Amniotic stem cell (primary cell): Measurements from ENCODE around the gene HOXA5.

Experiments used
- DNase-seq: peaks from one replicate; lab custom pipeline; 2025; lab: John Stamatoyannopoulos, UW

HOXA5 gene

DNA sequence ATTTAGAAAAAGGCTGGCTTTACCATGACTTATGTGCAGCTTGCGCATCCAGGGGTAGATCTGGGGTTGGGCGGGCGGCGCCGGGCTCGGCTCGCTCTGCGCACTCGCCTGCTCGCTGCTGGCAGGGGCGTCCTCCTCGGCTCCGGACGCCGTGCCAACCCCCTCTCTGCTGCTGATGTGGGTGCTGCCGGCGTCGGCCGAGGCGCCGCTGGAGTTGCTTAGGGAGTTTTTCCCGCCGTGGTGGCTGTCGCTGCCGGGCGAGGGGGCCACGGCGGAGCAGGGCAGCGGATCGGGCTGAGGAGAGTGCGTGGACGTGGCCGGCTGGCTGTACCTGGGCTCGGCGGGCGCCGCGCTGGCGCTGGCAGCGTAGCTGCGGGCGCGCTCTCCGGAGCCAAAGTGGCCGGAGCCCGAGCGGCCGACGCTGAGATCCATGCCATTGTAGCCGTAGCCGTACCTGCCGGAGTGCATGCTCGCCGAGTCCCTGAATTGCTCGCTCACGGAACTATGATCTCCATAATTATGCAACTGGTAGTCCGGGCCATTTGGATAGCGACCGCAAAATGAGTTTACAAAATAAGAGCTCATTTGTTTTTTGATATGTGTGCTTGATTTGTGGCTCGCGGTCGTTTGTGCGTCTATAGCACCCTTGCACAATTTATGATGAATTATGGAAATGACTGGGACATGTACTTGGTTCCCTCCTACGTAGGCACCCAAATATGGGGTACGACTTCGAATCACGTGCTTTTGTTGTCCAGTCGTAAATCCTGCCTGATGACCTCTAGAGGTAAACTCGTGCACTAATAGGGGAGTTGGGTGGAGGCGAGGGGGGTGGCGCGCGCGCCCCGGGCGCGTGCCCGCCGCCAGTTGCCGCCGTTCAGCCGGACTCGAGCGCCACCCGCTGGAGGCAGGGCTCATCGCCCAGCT is at the start of gene HOXA5:
Gene HOXA5, minus strand, starts transcription at position 659 of the 927 bp plus-strand sequence. Its CDS starts 74 bp downstream, at position 585.
- no peak for DNase-seq

DNA sequence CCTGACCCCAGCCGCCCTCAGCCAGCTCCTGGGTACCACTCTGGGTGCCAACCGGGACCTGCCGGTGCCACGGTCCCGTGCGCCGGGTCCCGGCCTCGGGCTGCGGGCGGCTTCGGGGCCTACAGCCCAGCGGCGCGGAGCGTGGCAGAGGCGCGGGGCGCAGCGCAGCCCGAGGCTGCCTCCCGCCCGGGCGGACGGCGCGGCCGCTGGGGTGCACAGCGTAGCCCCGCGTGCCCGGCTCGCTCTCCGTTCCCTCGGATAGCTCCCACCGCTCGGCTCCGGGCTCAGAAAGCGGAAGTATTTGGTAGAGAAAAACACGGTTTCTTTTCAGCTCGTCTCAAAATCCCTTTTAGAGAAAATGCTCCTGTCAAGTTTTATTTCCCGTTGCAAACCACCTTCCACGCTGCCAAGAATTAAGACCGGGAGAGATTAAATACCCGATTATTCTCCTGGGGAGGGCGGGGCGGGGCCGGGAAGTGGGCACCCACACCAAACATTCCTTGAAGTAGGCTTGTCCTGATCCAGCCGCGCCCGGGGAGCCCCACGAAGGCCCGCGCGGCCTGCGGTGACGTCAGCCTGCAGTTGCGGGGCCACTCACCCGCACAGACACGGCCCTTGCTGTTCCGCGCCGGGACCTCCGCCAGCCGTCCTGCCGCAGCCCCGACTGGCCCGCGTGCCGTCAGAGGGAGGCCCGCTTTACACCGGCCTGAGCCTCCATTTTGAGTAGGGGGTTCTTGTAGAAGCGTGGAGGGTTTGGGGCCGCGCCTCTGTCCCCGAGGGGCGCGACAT is 49.3 kb upstream of the HOXA5 start:
- DNase-seq = no peak

DNA sequence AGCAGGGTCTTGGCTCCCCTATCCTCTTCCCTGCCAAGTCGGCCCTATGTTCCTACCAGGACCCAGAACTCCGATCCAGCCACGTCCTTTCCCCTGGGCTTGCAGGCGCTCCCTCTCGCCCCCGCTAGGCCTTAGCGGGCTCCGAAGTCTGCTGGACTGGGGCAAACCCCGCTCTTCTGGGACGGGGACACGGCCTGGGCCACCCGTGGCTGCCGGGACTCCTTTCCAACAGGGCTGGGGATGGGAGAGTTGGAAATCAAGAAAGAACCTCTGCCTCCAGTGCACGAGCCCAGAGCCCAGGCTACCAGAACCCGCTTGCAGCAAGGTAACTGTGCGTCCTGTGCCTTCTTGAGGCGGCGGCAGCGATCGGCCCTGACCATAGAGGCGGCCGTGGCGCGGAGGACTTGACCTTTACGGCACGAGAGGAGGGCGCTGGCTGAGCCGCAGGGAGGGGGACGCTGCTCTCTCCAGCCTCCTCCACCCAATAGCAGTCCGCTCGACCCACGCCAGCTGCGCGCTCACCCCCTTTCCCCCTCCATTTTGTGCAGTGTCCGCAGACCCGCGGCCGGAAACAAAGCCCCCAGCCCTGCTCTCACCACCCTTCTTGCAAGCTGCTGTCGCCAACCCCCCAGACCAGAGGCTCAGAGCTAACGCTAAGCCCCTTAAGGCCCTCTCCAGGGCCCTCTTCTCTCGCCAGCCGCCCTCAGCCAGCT is 48.5 kb upstream of the HOXA5 start:
- no peak for DNase-seq

DNA sequence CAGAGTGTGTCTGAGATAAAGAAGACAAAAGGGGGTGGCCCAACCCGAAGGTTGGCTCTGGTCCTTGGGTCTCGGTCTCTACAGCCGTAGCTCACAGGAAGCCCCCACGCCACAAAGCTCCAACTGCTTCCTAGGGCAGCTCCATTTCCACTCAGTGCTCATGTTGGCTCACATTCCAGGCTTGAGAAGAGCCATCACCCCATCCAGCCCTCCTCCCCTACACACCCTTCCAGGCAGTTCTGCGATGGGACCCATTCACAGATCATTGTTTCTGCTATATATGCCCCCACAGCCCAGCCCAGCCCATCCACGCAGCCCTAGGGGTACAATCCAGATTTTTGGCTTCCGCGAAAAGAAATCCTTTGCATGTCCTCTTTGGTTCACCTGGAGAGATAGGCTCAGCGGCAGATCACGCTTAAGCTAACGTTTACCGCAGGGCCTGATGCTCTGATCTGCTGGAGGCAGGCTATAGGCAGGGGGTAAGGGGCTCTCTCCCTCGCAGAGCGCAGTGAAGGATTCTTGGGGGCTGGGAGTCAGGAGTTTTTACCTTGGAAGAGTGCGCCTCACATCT is 47.8 kb upstream of the HOXA5 start:
- DNase-seq = no peak

DNA sequence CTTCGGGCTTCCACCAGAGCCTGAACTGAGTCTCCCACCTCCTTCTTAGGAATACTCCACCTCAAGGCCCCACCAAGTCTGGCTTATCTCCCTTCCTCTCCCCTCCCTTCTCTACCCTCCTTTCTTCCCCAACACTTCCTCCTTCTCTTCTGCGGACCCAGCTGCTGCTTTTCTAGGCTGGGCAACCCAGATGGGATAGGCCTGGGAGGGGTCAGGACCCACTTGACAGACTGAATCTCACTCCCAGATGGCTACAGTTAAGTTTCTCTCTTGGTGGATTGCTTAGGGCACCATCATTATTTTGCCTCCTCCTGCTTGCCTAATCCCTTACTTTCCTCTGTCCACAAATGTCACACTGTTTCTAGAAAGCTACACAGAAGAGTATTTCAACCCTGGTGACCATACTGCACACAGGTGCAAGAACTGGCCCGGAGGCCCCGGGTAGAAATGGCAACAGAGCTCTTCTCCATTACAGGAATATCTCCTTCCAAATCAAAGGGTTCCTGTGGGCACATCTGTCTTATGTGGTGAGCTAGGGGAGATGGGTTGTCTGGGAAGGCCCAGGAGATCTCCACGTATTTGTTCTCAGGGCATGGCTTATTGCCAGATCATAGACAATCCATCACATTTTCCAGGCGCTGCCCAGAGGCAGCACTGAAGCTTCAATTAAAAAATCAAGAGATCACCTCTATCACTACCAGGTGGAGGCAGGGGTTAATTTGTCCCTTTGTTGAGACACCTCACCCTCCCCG is 46.7 kb upstream of the HOXA5 start:
- DNase-seq = no peak

DNA sequence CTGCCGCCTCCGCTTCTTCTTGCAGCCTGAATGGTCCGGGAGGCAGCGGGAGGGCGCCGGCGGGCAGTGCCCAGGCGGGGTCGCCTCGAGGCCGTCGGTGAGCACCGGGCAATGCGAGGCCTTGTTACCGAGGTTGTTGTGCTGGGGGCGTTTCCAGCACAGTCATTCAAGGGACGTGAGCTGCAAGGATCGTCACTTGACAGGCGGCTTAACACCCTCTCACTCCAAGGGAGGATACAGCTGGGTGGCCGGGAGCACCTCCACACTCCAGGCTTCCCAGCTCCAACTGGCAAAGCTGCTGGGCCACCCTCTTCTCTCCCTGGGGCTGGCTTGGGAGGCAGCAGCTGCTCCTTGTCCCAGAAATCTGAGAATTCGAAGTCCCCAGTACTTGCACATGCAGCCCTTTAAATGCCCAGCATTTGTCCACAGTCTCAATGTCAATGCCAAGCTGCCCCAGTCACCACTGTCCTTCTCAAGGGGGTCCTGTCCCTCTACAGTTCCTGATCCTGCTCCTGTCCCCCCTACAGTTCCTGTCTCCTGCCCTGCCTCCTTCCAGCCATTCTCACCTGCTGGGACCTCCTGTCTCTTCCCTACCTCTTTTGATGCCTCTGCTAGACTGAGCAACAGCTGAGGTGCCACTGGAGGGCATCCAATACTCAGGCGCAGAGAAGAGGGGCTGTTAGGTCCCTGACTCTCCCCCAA is 46.0 kb upstream of the HOXA5 start:
- no peak for DNase-seq

DNA sequence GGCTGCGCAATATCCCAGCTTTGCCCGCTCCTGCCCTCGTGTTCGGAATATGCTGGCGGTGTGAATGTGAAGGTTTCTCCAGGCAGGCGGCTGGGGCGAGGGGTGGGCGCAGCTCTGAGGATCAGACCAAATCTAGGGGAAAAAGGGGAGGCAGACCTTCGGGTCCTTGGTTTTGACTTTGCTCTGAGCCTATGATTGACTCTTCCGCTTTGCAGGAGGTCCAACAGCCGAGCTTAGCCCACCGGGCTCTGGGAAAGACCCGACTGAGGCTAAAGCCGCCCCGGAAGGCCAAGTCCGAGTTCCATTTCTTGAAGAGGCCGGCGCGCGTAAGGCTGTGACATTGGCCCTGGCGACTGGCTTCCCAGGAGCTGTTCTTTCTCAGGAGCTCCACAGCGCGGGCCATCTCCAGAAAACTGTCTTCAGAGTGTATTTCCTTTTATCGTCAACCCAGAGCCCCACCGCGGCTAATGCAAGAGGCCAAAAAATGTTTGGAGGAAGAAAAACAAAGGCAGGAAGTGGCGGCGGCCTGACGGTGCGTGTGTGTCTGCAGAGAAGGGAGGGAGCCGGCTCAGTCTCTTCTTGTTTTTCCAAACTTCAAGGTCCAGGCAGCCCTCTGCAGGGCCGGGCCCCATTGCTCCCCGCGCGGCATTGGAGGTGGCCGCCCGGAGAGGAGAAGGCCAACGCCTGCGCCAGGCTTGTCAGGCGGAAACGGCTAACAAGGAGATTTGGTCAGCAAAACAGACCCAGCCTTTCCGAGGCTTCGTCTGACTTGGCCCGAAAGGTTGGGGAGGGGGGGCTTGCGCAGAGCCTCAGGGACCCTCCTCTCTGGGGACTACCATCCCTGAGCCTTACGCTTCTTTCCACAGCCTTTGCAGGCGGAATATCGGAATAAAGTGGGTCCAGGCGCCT is 45.2 kb upstream of the HOXA5 start:
- no peak for DNase-seq

DNA sequence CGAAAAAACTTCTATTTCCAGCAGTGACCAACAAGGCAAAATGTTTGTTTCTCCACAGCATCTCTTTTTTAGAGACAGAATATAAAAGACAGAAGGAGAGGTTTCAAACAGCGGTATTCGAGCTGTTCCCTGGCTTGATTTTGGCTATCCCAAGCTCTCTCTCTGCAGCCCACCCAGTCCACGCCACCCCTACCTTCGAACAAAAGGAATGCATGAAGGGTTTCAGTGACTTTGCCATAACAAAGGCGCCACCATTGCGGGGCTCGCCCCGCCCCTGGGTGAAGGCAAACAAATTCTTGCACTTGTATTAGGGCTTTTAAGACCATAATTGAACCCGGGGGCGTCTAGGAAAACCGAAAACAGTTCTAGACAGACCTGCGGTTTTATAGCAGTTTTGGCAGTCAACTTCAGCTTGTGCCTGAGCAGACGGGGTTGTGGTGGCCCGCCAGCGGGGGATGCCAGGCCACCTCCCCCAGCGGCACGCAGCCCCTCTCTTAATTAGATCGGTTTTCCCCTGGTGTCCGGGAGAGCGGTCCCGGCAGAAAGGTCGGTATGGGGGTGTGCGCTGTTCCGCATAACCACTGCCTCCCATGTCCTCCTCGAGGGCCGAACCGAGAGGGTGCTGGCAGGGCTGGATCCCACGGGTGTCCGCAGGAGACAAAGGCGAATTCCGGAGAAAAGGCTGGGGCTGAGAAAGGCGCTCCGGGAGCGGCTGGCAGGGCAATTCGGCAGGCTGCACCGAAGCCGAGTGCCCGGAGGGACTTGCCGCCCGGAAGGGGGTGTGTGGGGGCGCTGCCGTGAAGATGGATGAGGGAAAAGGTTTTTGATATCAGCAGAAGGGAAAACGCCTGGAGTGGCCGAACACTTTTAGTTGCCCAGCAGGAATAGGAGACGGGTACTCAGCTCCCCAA is 44.2 kb upstream of the HOXA5 start:
- DNase-seq = no peak

DNA sequence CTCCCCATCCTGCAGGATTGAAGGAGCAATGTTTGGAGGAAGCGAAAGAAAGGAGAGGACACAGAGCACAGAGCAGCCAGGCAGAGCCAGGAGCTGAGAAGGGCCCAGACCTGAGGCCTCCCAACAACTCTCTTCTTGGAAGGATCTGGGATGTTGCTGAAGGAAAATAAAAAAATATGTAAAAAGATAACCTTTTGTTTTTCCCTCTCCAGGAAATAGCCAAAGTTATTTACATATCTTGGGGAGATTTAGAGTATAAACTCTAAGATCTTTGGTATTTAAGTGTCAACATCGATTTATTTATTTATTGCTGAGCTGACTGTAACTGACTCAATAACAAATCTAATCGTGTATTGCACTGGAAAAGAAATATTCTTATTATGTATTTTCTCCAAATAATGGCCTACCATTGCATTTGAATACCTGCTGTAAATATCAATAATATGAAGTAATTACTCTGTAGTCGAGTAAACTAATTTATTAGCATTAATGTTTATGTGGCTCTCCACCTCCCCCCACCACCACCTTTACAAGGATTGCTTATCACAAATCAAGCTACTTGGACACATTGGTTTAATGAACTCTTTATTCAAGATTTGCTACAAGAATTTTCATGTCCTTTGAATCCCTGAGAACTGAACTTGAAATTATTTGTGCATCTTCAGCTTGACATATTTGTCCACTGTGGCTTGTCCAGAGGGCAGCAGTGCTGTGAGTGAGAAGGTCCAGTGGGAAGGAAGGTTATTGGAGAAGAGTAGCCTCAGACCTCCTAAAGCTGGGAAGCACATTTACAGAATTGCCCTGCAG is 43.4 kb upstream of the HOXA5 start:
- DNase-seq = no peak

DNA sequence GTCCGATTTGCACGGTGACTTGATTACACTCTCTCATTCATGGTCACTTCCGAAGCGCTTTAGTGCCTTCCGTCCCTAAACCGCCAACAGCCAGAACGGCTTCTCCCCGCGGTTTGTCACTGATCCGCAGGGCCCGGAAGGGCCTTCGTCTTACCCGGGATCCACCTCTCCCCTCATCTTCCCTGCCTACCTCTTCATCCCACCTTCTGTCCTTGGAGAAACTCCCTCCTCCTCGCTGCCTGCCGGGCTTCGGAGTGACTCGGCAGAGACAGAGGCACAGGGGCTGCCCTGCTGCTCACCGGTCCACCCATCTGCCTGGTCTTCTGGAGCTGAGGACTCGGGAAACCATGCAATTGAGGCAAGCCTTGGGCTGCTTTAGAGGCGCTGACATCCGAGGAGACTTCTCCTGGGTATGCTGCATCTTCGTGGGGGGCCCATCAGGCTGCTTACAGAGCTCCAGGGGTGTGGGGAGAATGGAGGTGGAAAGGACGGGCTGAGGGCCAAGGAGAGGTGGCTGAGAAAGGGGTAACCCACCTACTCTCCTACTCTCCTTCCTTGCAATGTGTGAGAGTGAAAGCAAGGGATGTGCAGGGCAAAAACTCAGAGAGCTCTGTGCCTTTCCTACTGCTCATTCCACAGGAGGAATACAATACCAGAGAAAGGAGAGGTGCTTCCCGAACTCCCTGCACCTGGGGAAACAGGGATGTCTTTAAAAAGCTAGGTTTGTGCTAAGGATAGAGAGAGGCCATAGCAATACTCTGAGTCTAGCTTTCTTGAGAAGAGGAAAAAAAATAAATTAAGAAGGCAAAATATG is 42.6 kb upstream of the HOXA5 start:
- no peak for DNase-seq

DNA sequence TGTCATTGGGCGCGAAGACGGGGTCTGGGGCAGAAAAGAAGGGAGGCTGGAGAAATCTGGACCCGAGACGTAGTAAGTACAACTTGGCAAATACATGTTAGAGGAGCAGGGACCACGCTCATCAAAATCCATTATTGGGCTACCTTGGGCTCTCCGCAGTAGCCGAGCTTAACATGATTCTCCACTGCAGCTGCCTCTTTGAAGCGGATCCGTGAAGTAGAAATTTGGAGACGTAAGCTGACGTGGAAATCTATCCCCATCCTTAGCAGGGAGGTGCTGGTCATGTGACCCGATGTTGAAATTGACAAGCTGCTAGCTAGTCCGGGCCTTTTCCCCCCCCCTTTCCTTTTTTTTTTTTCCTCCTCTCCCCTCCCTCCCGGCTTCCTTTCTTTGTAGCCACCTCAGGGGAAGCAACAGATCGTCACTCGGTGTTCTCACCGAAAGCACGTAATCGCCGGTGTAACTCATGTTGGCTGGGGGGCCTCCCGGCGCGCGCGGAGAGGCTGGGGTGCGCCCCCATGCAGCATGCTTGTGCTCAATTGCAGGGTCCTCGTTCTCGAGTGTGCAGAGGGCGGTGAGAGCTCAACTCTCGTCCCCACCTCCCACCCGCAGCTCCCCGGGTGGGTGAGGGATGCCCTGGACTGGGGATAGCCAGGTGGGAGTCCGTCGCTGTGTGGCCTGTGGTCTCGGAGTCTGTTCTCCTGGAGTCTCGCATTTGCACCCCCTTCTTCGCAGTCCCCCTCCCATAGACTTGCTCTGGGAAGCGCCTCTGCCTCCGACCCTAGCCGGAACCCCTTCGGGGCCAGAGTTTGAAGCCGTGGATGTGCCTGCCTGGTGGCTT is 41.8 kb upstream of the HOXA5 start, which contains the start of gene HOXA11:
Gene HOXA11, minus strand, starts transcription at position 220 of the 841 bp plus-strand sequence. Its CDS starts 88 bp downstream, at position 132.
- no peak for DNase-seq

DNA sequence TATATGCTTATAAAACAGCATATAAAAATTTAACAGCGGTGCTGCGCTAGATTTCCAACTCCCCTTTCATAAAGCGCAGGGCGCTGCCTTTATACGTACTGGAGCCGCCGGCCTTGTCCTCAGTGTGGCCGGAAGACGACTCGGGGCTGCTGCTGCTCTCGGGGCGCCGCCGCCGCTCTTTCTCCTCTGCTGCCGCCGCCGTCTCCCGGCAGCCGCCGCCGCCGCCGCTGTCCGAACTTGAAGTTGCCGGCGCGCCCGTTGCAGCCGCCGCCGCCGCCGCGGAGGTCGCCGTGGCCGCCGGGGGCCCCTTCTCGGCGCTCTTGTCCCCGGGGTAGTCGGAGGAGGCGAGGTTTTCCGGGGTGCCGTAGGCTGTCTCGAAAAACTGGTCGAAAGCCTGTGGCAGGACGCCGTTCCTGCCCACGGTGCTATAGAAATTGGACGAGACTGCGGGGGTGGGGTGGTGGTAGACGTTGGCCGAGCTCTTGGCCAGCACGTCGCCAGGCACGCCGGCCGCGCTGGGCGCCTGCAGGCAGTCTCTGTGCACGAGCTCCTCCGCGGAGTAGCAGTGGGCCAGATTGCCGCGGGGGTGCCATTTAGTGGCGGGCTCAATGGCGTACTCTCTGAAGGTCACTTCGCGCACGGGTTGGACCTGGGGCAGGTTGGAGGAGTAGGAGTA is 41.0 kb upstream of the HOXA5 start:
- DNase-seq = no peak

DNA sequence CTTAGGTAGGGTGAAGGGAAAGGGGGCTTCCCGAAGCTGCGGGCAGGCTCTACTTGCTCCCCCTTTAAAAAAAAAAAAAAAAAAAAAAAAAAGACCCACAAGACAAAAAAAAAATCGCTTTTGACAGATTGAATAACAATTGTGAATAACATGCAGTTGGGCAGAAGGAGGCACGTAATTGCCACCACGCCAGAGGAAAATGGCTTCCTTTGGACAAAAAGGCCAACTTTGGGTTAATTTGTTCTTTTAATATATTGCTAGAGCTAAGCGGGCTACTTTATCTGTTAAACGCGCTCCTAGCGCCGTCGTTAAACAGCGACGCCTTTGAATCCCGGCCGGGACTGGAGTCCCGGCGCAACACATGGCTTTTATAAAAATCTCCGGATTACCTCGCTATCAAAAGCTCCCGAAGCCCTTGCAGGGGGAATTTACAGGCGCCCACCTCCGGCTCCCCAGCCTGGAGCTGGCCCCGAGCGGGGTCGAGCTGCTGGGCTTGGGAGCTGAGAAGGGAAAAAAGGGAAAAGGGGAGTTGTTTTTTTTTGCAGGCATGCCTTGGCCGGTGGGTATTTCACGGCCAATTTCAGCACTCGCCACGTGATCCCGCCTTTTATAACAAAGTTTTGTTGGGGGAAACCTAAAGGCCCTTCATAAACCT is 40.3 kb upstream of the HOXA5 start:
- DNase-seq = no peak

DNA sequence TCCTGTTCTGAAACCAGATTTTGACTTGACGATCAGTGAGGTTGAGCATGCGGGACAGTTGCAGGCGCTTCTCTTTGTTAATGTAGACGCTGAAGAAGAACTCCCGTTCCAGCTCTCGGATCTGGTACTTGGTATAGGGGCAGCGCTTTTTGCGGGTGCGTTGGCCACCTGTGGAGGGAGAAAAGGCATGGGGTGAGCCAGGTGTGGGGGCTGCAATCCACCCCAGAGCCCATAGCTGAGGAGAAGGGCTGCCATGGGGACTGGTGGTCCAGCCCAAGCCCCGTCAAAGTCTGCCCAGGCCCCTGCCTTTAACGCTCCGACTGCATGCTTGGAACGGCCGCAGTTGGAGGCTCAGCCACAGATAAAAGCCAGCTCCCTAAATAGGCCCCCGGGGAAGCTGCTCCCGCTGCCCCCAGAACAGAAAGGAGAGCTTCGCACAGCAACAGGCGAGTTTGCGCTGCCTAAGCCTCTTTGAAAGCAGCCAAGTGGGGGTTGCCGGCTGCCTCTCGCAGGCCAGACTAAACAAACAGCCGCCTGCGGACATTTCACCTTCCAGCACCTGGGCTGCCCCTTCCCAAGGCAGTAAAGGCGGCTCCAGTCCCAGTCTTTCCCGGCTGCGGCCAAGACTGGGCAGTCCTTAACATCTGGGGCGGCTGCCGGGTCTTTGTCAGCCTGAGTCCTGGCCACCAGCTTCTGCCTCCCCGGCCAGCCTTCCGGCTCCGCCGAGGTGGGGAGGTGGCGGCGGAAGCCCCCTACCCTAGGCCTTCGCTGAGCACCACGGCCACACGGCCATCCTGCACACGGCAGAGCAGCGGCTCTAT is 39.6 kb upstream of the HOXA5 start:
- no peak for DNase-seq
